HCT116 (cell line): ENCODE measurements around the gene GTF3C1. TPM values are rescaled to one million over a fixed set of nuclear protein-coding genes. Genes with fewer than 3 reads are reported as not detected.

Experiments used
- ATAC-seq: fragments of 200-7000 bp; cut with Tn5 transposase; 2 replicates; pipeline ENCODE4 v1.9.1; 2020; ENCODE audit warnings: mild to moderate bottlenecking, moderate library complexity
- BruUV-seq: library from RNA; stranded (reverse); fragments of 400-500 nt; replicated peaks from 2 replicates; lab custom pipeline; 2021; lab: Mats Ljungman, UMichigan
- CTCF ChIA-PET: fragments of 300-600 bp; sonication (Branson Sonifier 250); formaldehyde crosslinking; loops from one replicate; lab custom pipeline; 2021; ENCODE audit warnings: antibody characterized with exemption; lab: Charles Lee
- POLR2A ChIA-PET: fragments of 300-600, 350-600 bp; sonication (Branson Sonifier 250); formaldehyde crosslinking; loops from one replicate; lab custom pipeline; 2021; ENCODE audit warnings: antibody characterized with exemption; lab: Charles Lee
- RAD21 ChIA-PET, 2 experiments: fragments of 300-600 bp; sonication (Branson Sonifier 250); formaldehyde crosslinking; loops; one replicate each; lab custom pipeline; 2023; ENCODE audit warnings: low total read pairs in 2 of 2; ENCODE audit not compliant: uncharacterized antibody in 2 of 2, unreplicated experiment in 2 of 2, low non-redundant PET in 1 of 2; lab: Charles Lee
- DNase-seq: peaks from one replicate; pipeline ENCODE4 v3.0.0-alpha.2; 2010; ENCODE audit warnings: low read depth, low spot score
- H2AFZ ChIP-seq: fragments of 200-600 bp; shearing (Covaris generic), sonication (generic); 2 replicates; pipeline ENCODE4 v1.6.1; 2017; ENCODE audit warnings: low read depth, mixed run types, mixed read lengths, antibody characterized with exemption, low read length; ENCODE audit not compliant: poor library complexity, severe bottlenecking
- H3K27ac ChIP-seq: 2 replicates; pipeline ENCODE4 v1.5.1; 2012; ENCODE audit warnings: low read depth, low read length
- H3K27me3 ChIP-seq: fragments of 200-600 bp; sonication (generic); 2 replicates; pipeline ENCODE4 v1.6.1; 2016; ENCODE audit warnings: mixed run types, low read length, mixed read lengths; ENCODE audit not compliant: insufficient read depth
- H3K36me3 ChIP-seq, 2 experiments: fragments of 200-500 bp in 1 of 2; fragments of 200-600 bp in 1 of 2; sonication (Bioruptor generic) in 1 of 2; sonication (generic) in 1 of 2; 2 replicates each; pipeline versions ENCODE4 v1.5.1 to v1.6.1; 2014 to 2016; ENCODE audit warnings: low read length in 2 of 2, inconsistent platforms in 1 of 2, mixed read lengths in 1 of 2, mixed run types in 1 of 2; ENCODE audit not compliant: insufficient read depth in 2 of 2, control insufficient read depth in 1 of 2
- H3K4me1 ChIP-seq, 2 experiments: fragments of 200-600 bp in 1 of 2; sonication (generic) in 1 of 2; 2 replicates each; pipeline versions ENCODE4 v1.5.1 to v1.6.1; 2012 to 2017; ENCODE audit warnings: low read length in 2 of 2, inconsistent platforms in 1 of 2, mild to moderate bottlenecking in 1 of 2, mixed read lengths in 1 of 2, mixed run types in 1 of 2, moderate library complexity in 1 of 2; ENCODE audit not compliant: insufficient read depth in 2 of 2, control insufficient read depth in 1 of 2
- H3K4me2 ChIP-seq: fragments of 200-600 bp; sonication (generic); 2 replicates; pipeline ENCODE4 v1.6.1; 2017; ENCODE audit warnings: mixed run types, low read length, mixed read lengths
- H3K4me3 ChIP-seq, 2 experiments: fragments of 200-600 bp in 1 of 2; sonication (generic) in 1 of 2; replicated peaks in 1 of 2; 2 replicates each; pipeline ENCODE4 v1.5.1; 2011 to 2016; ENCODE audit warnings: low read length in 2 of 2, control low read depth in 1 of 2, low read depth in 1 of 2, mild to moderate bottlenecking in 1 of 2, mixed read lengths in 1 of 2, mixed run types in 1 of 2
- H3K79me2 ChIP-seq: fragments of 200-600 bp; sonication (generic); 2 replicates; pipeline ENCODE4 v1.6.1; 2017; ENCODE audit warnings: mild to moderate bottlenecking, mixed run types, low read length, moderate library complexity, mixed read lengths; ENCODE audit not compliant: insufficient read depth
- H3K9ac ChIP-seq: fragments of 200-600 bp; sonication (generic); 2 replicates; pipeline ENCODE4 v1.6.1; 2016; ENCODE audit warnings: low read length, mixed read lengths
- H3K9me2 ChIP-seq: fragments of 200-600 bp; sonication (generic), shearing (Covaris generic); 2 replicates; pipeline ENCODE4 v1.6.1; 2017; ENCODE audit warnings: mixed run types, mild to moderate bottlenecking, moderate library complexity; ENCODE audit not compliant: insufficient read depth
- H3K9me3 ChIP-seq, 2 experiments: fragments of 200-500 bp in 1 of 2; fragments of 200-600 bp in 1 of 2; sonication (Bioruptor generic) in 1 of 2; sonication (generic) in 1 of 2; 2 replicates each; pipeline ENCODE4 v1.6.1; 2014 to 2017; ENCODE audit warnings: low read length in 2 of 2, mixed read lengths in 2 of 2, inconsistent platforms in 1 of 2, low read depth in 1 of 2, mild to moderate bottlenecking in 1 of 2, mixed run types in 1 of 2, moderate library complexity in 1 of 2; ENCODE audit not compliant: control insufficient read depth in 1 of 2, insufficient read depth in 1 of 2
- H4K20me1 ChIP-seq: fragments of 200-600 bp; sonication (generic), shearing (Covaris generic); 2 replicates; pipeline ENCODE4 v1.6.1; 2017; ENCODE audit warnings: mixed run types, mild to moderate bottlenecking, moderate library complexity; ENCODE audit not compliant: insufficient read depth
- ATF3 ChIP-seq: IDR thresholded peaks from 2 replicates; pipeline ENCODE4 v1.6.1; 2012
- ELF1 ChIP-seq: IDR thresholded peaks from 2 replicates; pipeline ENCODE4 v1.6.1; 2012; ENCODE audit warnings: low read depth, borderline replicate concordance
- EZH2phosphoT487 ChIP-seq: fragments of 200-600 bp; IDR thresholded peaks from 2 replicates; pipeline ENCODE4 v1.6.1; 2018; ENCODE audit warnings: antibody characterized with exemption, borderline replicate concordance
- FOSL1 ChIP-seq: IDR thresholded peaks from 2 replicates; pipeline ENCODE4 v1.6.1; 2012; ENCODE audit warnings: low read depth
- POLR2AphosphoS5 ChIP-seq: IDR thresholded peaks from 2 replicates; pipeline ENCODE4 v1.6.1; 2011; ENCODE audit warnings: mild to moderate bottlenecking, low read depth, low read length, moderate library complexity
- RAD21 ChIP-seq: IDR thresholded peaks from 2 replicates; pipeline ENCODE4 v1.6.1; 2012; ENCODE audit warnings: low read depth, mild to moderate bottlenecking
- SIN3A ChIP-seq: IDR thresholded peaks from 2 replicates; pipeline ENCODE4 v1.6.1; 2012; ENCODE audit warnings: low read depth
- intact Hi-C: fragments of 100-400 bp; cut with micrococcal nuclease; formaldehyde crosslinking; loops from 2 replicates; pipeline ENCODE4 v1.10.0; 2022
- total RNA-seq: library from RNA; stranded (reverse); gene quantifications from one replicate; pipeline ENCODE4 v1.2.1, GENCODE V29; 2021; ENCODE audit not compliant: unreplicated experiment
- TF ChIP-seq, protein P1 (sequence below): IDR thresholded peaks from 2 replicates; pipeline ENCODE4 v1.6.1; 2012

Gene GTF3C1
- total RNA-seq, 1 experiment from 2014 or later = 97.5 TPM

DNA sequence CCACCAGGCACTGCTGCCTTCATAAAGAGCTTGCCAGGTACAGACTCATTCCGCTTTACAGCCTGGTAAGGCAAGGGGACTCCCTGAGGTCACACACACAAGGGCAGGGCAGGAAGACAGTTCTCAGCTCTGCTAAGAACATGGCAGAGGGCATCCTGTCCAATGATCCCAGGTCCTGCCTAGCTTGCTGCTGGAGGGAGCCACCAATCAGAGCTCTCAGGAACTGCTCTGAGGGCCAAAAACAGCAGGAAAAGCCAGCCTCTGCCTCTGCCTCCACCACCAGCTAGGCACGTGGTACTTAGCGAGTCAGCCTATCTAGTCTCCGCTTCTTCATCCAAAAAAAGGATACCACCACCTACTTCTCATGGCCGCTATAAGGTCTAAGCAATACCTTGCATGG lies 66.1 kb downstream of the GTF3C1 start:
- Histone ChIP-seq H4K20me1 (no peaks in the 10 kb centered on the region), H3K4me3 (no peak overlapping the region), H2AFZ (no peak overlapping the region), H3K36me3 (peaks cover 59 to 68% of the 10 kb centered on the region in 2 experiments), H3K4me1 (no peaks in the 10 kb centered on the region), H3K9ac (no peak overlapping the region), H3K9me3 (no peaks in the 10 kb centered on the region), H3K79me2 (no peaks in the 10 kb centered on the region), H3K9me2 (no peaks in the 10 kb centered on the region), H3K4me2 (no peak overlapping the region), H3K27ac (no peak overlapping the region), H3K27me3 (no peaks in the 10 kb centered on the region)
- POLR2A ChIA-PET = no interaction called here
- intact Hi-C loops = no loop called here
- DNase-seq (no peak), ATAC-seq (no peak)
- CTCF ChIA-PET = no interaction called here
- no TSS peak for BruUV-seq
- TF ChIP-seq POLR2AphosphoS5 = no peak
- TF ChIP-seq FOSL1 = no peak
- no peak for TF ChIP-seq RAD21
- RAD21 ChIA-PET = no interaction called here

DNA sequence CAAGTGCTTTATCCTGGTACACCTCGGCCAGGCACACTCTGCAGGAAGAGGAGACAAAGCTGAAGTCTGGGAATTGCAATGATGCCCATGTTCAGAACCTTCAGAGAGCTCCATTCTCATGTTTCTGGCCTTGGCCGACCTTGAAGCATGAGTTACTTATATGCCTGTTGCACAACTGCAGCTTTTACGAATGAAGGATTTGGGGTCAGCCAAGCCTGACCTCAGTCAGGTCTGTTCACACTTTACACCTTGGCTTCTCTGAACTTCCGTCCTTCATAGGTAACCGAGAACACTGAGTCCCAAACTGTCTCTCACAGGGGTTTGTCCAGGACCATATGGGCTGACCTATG lies 66.7 kb downstream of the GTF3C1 start:
- Histone ChIP-seq H3K27me3 (no peaks in the 10 kb centered on the region), H3K36me3 (peaks cover 59 to 69% of the 10 kb centered on the region in 2 experiments), H3K4me1 (no peaks in the 10 kb centered on the region), H3K9me3 (no peaks in the 10 kb centered on the region), H3K4me3 (no peak overlapping the region), H3K9ac (no peak overlapping the region), H4K20me1 (no peaks in the 10 kb centered on the region), H3K79me2 (no peaks in the 10 kb centered on the region), H3K9me2 (no peaks in the 10 kb centered on the region), H3K4me2 (no peak overlapping the region), H2AFZ (no peak overlapping the region), H3K27ac (no peak overlapping the region)
- ATAC-seq (no peak), DNase-seq (no peak)
- no TSS peak for BruUV-seq
- CTCF ChIA-PET = no interaction called here
- TF ChIP-seq SIN3A (no peak), EZH2phosphoT487 (no peak), ELF1 (no peak), ATF3 (no peak)
- TF ChIP-seq, protein P1, sequence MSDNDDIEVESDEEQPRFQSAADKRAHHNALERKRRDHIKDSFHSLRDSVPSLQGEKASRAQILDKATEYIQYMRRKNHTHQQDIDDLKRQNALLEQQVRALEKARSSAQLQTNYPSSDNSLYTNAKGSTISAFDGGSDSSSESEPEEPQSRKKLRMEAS = no peak
- intact Hi-C loops = no loop called here
- RAD21 ChIA-PET = no interaction called here
- POLR2A ChIA-PET = no interaction called here
